PC-9 (cell line): ENCODE measurements around the gene CGB1. TPM values are rescaled to one million over a fixed set of nuclear protein-coding genes. Genes with fewer than 3 reads are reported as not detected.

Experiments
- BruUV-seq: library from RNA; stranded (reverse); fragments of 400-500 nt; replicated peaks from 2 replicates; lab custom pipeline; 2021; lab: Mats Ljungman, UMichigan
- CTCF ChIA-PET: fragments of 300-600 bp; sonication (Branson Sonifier 250); formaldehyde crosslinking; loops from one replicate; lab custom pipeline; 2022; ENCODE audit warnings: antibody characterized with exemption; lab: Charles Lee
- POLR2A ChIA-PET: fragments of 300-600 bp; sonication (Branson Sonifier 250); formaldehyde crosslinking; loops from one replicate; lab custom pipeline; 2022; ENCODE audit warnings: antibody characterized with exemption; ENCODE audit not compliant: unreplicated experiment; lab: Charles Lee
- DNase-seq, 2 experiments: peaks; one replicate each; pipeline versions ENCODE4 v3.0.0 to v3.0.0-alpha.2; 2015 to 2022; ENCODE audit warnings: mixed read lengths in 1 of 2
- H2AFZ ChIP-seq: fragments of 200-600 bp; sonication (generic); 2 replicates; pipeline ENCODE4 v1.8.1; 2017; ENCODE audit warnings: antibody characterized with exemption
- H3F3A ChIP-seq: fragments of 200-600 bp; sonication (generic); 2 replicates; pipeline ENCODE4 v1.8.1; 2017; ENCODE audit warnings: antibody characterized with exemption, mild to moderate bottlenecking, low read depth; ENCODE audit not compliant: insufficient read depth
- H3K27ac ChIP-seq: fragments of 200-600 bp; sonication (generic); 2 replicates; pipeline ENCODE4 v1.6.1; 2016; ENCODE audit warnings: mixed run types
- H3K27me3 ChIP-seq: fragments of 200-600 bp; sonication (generic); 2 replicates; pipeline ENCODE4 v1.6.1; 2016; ENCODE audit warnings: low read depth, mixed run types; ENCODE audit not compliant: insufficient read depth
- H3K36me3 ChIP-seq: fragments of 200-600 bp; sonication (generic); 2 replicates; pipeline ENCODE4 v1.6.1; 2016; ENCODE audit warnings: low read depth, mixed run types
- H3K4me1 ChIP-seq: fragments of 200-600 bp; sonication (generic); replicated peaks from 2 replicates; pipeline ENCODE4 v1.6.1; 2016; ENCODE audit warnings: mixed run types; ENCODE audit not compliant: insufficient read depth
- H3K4me2 ChIP-seq: fragments of 200-600 bp; sonication (generic); 2 replicates; pipeline ENCODE4 v1.6.1; 2017; ENCODE audit warnings: mixed run types
- H3K4me3 ChIP-seq: fragments of 200-600 bp; sonication (generic); 2 replicates; pipeline ENCODE4 v1.6.1; 2016; ENCODE audit warnings: mixed run types
- H3K79me2 ChIP-seq: fragments of 200-600 bp; sonication (generic); 2 replicates; pipeline ENCODE4 v1.6.1; 2017; ENCODE audit warnings: low read depth, mixed run types
- H3K9me2 ChIP-seq: fragments of 200-600 bp; sonication (generic); 2 replicates; pipeline ENCODE4 v1.8.1; 2017; ENCODE audit warnings: mild to moderate bottlenecking; ENCODE audit not compliant: insufficient read depth
- H3K9me3 ChIP-seq: fragments of 200-600 bp; sonication (generic); 2 replicates; pipeline ENCODE4 v1.8.1; 2016; ENCODE audit warnings: low read depth; ENCODE audit not compliant: insufficient read depth
- H4K20me1 ChIP-seq: fragments of 200-600 bp; sonication (generic); 2 replicates; pipeline ENCODE4 v1.8.1; 2017; ENCODE audit not compliant: insufficient read depth
- EZH2 ChIP-seq: fragments of 200-600 bp; sonication (generic); IDR thresholded peaks from 2 replicates; pipeline ENCODE4 v1.8.0; 2017; ENCODE audit warnings: antibody characterized with exemption, low read depth
- intact Hi-C: fragments of 100-400 bp; cut with micrococcal nuclease; formaldehyde crosslinking; loops from one replicate; pipeline ENCODE4 v1.10.0; 2022; ENCODE audit not compliant: unreplicated experiment
- total RNA-seq: library from RNA; stranded (reverse); gene quantifications from 2 replicates; pipeline ENCODE4 v1.2.3, GENCODE V29; 2021
- TF ChIP-seq, protein P1 (sequence below): fragments of 200-600 bp; sonication (generic); conservative IDR thresholded peaks from 2 replicates; pipeline ENCODE4 v1.6.1; 2017; ENCODE audit warnings: mixed run types, antibody characterized with exemption, mild to moderate bottlenecking, moderate library complexity

The CGB1 gene
- total RNA-seq, 1 experiment from 2014 or later, result 0.83 TPM

DNA sequence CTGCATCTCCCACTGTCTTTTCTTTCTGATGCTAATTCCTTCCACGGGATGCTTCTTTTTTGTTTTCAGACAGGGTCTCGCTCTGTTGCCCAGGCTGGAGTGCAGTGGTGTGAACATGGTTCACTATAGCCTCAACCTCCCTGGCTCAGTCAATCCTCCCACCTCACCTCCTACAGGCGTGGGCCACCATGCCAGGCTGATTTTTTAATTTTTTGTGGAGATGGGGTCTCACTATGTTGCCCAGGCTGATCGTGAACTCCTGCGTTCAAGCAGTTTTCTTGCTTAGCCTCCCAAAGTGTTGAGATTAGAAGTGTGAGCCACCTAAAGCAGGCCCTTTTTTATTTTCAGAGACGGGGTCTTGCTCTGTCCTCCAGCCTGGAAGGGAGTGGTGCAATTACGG lies 48.4 kb downstream of the CGB1 start:
- Histone ChIP-seq H3K4me2 (no peak overlapping the region), H3K27ac (no peak overlapping the region), H2AFZ (no peak overlapping the region), H3K4me1 (peaks cover 7% of the 10 kb centered on the region; the same call in 1 of the 2 replicates), H3K36me3 (peaks cover 7% of the 10 kb centered on the region; the same call in 1 of the 2 replicates), H3K9me2 (no peaks in the 10 kb centered on the region), H3K9me3 (no peaks in the 10 kb centered on the region), H3K27me3 (no peaks in the 10 kb centered on the region), H3K4me3 (no peak overlapping the region), H3K79me2 (peaks cover 29% of the 10 kb centered on the region), H3F3A (peaks cover 14% of the 10 kb centered on the region), H4K20me1 (no peaks in the 10 kb centered on the region; the same call in 1 of the 2 replicates)
- POLR2A ChIA-PET, result interaction anchor here (0.7 kb wide), 1 partner anchor 170 kb away, joined by 9 read pairs; no protein-coding TSS in a partner anchor
- CTCF ChIA-PET, result no interaction called here
- BruUV-seq, result no TSS peak
- TF ChIP-seq, protein P1, sequence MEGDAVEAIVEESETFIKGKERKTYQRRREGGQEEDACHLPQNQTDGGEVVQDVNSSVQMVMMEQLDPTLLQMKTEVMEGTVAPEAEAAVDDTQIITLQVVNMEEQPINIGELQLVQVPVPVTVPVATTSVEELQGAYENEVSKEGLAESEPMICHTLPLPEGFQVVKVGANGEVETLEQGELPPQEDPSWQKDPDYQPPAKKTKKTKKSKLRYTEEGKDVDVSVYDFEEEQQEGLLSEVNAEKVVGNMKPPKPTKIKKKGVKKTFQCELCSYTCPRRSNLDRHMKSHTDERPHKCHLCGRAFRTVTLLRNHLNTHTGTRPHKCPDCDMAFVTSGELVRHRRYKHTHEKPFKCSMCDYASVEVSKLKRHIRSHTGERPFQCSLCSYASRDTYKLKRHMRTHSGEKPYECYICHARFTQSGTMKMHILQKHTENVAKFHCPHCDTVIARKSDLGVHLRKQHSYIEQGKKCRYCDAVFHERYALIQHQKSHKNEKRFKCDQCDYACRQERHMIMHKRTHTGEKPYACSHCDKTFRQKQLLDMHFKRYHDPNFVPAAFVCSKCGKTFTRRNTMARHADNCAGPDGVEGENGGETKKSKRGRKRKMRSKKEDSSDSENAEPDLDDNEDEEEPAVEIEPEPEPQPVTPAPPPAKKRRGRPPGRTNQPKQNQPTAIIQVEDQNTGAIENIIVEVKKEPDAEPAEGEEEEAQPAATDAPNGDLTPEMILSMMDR, result no peak
- TF ChIP-seq EZH2, result no peak
- intact Hi-C loops, result no loop called here
- DNase-seq, result no peak

DNA sequence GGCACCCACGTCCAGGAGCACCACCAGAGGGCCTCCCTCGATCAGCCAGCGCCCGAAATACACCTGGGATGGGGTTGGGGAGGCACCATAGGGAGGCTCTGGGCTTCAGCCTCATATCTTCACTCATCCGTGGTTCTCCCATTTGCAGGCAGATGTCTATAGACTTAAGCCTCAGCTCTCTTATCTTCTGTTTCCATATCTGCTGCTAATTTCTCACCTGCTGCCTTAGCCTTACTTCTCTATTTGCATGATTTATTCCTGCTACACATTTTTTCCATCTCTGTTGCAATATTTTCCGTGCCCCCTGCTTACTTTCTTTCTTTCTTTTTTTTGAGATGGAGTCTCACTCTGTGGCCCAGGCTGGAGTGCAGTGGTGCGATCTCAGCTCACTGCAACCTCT lies 49.4 kb downstream of the CGB1 start:
- Histone ChIP-seq H3K27me3 (no peaks in the 10 kb centered on the region), H3K4me2 (no peak overlapping the region), H3K36me3 (peaks cover 7% of the 10 kb centered on the region; the same call in 1 of the 2 replicates), H3K4me1 (peaks cover 7% of the 10 kb centered on the region; the same call in 1 of the 2 replicates), H3K4me3 (no peak overlapping the region), H3K9me3 (no peaks in the 10 kb centered on the region), H2AFZ (no peak overlapping the region), H3K27ac (no peak overlapping the region), H3F3A (peaks cover 9% of the 10 kb centered on the region), H3K79me2 (peaks cover 23% of the 10 kb centered on the region), H4K20me1 (no peaks in the 10 kb centered on the region; the same call in 1 of the 2 replicates), H3K9me2 (no peaks in the 10 kb centered on the region)
- TF ChIP-seq EZH2, result no peak
- TF ChIP-seq, protein P1, result no peak
- intact Hi-C loops, result no loop called here
- POLR2A ChIA-PET, result interaction anchor here (0.7 kb wide), 1 partner anchor 68 kb away, joined by 4 read pairs; no protein-coding TSS in a partner anchor
- BruUV-seq, result no TSS peak
- CTCF ChIA-PET, result no interaction called here
- no peak for DNase-seq

DNA sequence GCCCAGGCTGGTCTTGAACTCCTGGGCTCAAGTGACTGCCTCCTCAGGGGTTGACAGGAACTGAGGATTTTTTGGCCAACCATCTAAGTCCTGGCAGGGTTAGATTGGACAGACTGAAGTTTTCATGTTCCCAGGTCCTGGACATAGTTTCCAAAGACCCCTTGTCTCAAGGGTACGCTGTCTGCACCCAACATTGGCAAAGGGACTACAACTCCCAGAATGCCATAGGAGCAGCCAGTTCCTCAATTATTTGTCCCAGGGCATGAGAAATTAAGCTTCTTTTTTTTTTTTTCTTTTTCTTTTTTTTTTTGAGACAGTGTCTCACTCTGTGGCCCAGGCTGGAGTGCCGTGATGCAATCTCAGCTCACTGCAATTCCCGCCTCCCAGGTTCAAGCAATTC lies 50.5 kb downstream of the CGB1 start:
- Histone ChIP-seq H3K27me3 (no peaks in the 10 kb centered on the region), H3K9me2 (no peaks in the 10 kb centered on the region), H3K4me3 (no peak overlapping the region), H3F3A (peaks cover 9% of the 10 kb centered on the region), H3K36me3 (peaks cover 7% of the 10 kb centered on the region; the same call in 1 of the 2 replicates), H3K9me3 (no peaks in the 10 kb centered on the region), H3K79me2 (peaks cover 12% of the 10 kb centered on the region), H4K20me1 (no peaks in the 10 kb centered on the region; the same call in 1 of the 2 replicates), H3K27ac (no peak overlapping the region), H2AFZ (no peak overlapping the region), H3K4me2 (no peak overlapping the region), H3K4me1 (no peaks in the 10 kb centered on the region)
- no peak for TF ChIP-seq EZH2
- TF ChIP-seq, protein P1, result no peak
- intact Hi-C loops, result no loop called here
- BruUV-seq, result no TSS peak
- DNase-seq, result no peak
- ChIA-PET CTCF (interaction anchor here (0.6 kb wide), 3 partner anchors 44 to 296 kb away, joined by 3 to 5 read pairs (median 4); no protein-coding TSS in a partner anchor), POLR2A (no interaction called here)
